H1 (cell line): ENCODE measurements around the gene G6PC1. TPM values are rescaled to one million over a fixed set of nuclear protein-coding genes. Genes with fewer than 3 reads are reported as not detected.

Experiments
- CTCF ChIA-PET: fragments of 300-600 bp; sonication (Branson Sonifier 250); formaldehyde crosslinking; loops from one replicate; lab custom pipeline; 2021; ENCODE audit not compliant: partially characterized antibody; lab: Charles Lee
- POLR2A ChIA-PET: fragments of 300-600 bp; sonication (Branson Sonifier 250); formaldehyde crosslinking; loops from one replicate; lab custom pipeline; 2021; ENCODE audit warnings: inconsistent platforms; ENCODE audit not compliant: partially characterized antibody; lab: Charles Lee
- DNase-seq, 2 experiments: peaks; one replicate each; pipeline versions ENCODE4 v3.0.0 to v3.0.0-alpha.2; 2010 to 2022; ENCODE audit warnings: low spot score in 2 of 2, low read depth in 1 of 2, mixed read lengths in 1 of 2
- FAIRE-seq: peaks from 2 replicates; lab custom pipeline; 2011; peaks lifted over from hg19 to GRCh38; lab: Jason Lieb, UNC
- H2AFZ ChIP-seq: 2 replicates; pipeline ENCODE4 v1.8.1; 2012; ENCODE audit warnings: low read length, inconsistent platforms
- H2AK5ac ChIP-seq: 2 replicates; pipeline ENCODE4 v1.6.1; 2013; ENCODE audit warnings: low read depth, low read length
- H2BK120ac ChIP-seq: replicated peaks from 2 replicates; pipeline ENCODE3; 2013; ENCODE audit warnings: low read depth, low read length, inconsistent platforms
- H2BK12ac ChIP-seq: 2 replicates; pipeline ENCODE4 v1.6.1; 2013; ENCODE audit warnings: low read depth, low read length
- H2BK15ac ChIP-seq: 2 replicates; pipeline ENCODE4 v1.6.1; 2013; ENCODE audit warnings: low read length
- H2BK20ac ChIP-seq: 2 replicates; pipeline ENCODE4 v1.6.1; 2013; ENCODE audit warnings: low read length
- H2BK5ac ChIP-seq: 2 replicates; pipeline ENCODE4 v1.6.1; 2013; ENCODE audit warnings: low read depth, low read length
- H3K14ac ChIP-seq: 2 replicates; pipeline ENCODE4 v1.6.1; 2013; ENCODE audit warnings: inconsistent platforms; ENCODE audit not compliant: insufficient read length
- H3K18ac ChIP-seq: 2 replicates; pipeline ENCODE4 v1.6.1; 2013; ENCODE audit warnings: low read length; ENCODE audit errors: extremely low read depth
- H3K23ac ChIP-seq: 2 replicates; pipeline ENCODE4 v1.6.1; 2013; ENCODE audit warnings: inconsistent platforms; ENCODE audit not compliant: insufficient read length
- H3K23me2 ChIP-seq: 2 replicates; pipeline ENCODE4 v1.6.1; 2013; ENCODE audit warnings: low read depth, low read length
- H3K27ac ChIP-seq: 2 replicates; pipeline ENCODE4 v1.6.1; 2011; ENCODE audit warnings: low read depth, low read length, inconsistent platforms
- H3K27me3 ChIP-seq, 4 experiments: replicated peaks in 1 of 4; 1 replicate in 1 of 4; 2 replicates in 3 of 4; pipeline versions ENCODE4 v1.6.1 to v1.8.1; 2011 to 2013; ENCODE audit warnings: low read length in 3 of 4, mild to moderate bottlenecking in 3 of 4, inconsistent platforms in 2 of 4, mixed read lengths in 2 of 4, moderate library complexity in 1 of 4; ENCODE audit not compliant: control insufficient read depth in 3 of 4, insufficient read depth in 3 of 4; ENCODE audit errors: extremely low read depth in 1 of 4
- H3K36me3 ChIP-seq, 4 experiments: 2 replicates each; pipeline versions ENCODE4 v1.6.1 to v1.8.1; 2011 to 2013; ENCODE audit warnings: mild to moderate bottlenecking in 4 of 4, low read length in 3 of 4, moderate library complexity in 2 of 4, control low read depth in 1 of 4, inconsistent platforms in 1 of 4; ENCODE audit not compliant: insufficient read depth in 4 of 4, control insufficient read depth in 2 of 4
- H3K4ac ChIP-seq: replicated peaks from 2 replicates; pipeline ENCODE3; 2013; ENCODE audit warnings: low read length, low read depth, mixed read lengths, inconsistent platforms; ENCODE audit not compliant: insufficient read length
- H3K4me1 ChIP-seq, 4 experiments: replicated peaks in 1 of 4; 1 replicate in 1 of 4; 2 replicates in 3 of 4; pipeline versions ENCODE4 v1.6.1 to v1.8.1; 2011 to 2013; ENCODE audit warnings: low read length in 3 of 4, inconsistent platforms in 2 of 4, mixed read lengths in 1 of 4; ENCODE audit not compliant: insufficient read depth in 4 of 4, control insufficient read depth in 3 of 4
- H3K4me2 ChIP-seq, 2 experiments: 2 replicates each; pipeline versions ENCODE4 v1.6.1 to v1.8.1; 2011 to 2013; ENCODE audit warnings: low read depth in 2 of 2, low read length in 2 of 2, control low read depth in 1 of 2, inconsistent platforms in 1 of 2, mild to moderate bottlenecking in 1 of 2; ENCODE audit not compliant: insufficient read depth in 1 of 2
- H3K4me3 ChIP-seq, 4 experiments: fragments of 200-600, 300-600 bp in 1 of 4; sonication (generic), shearing (Covaris generic), sonication (Bioruptor Twin) in 1 of 4; 2 replicates each; pipeline versions ENCODE4 v1.5.1 to v1.8.1; 2011 to 2016; ENCODE audit warnings: low read length in 4 of 4, low read depth in 3 of 4, control low read depth in 2 of 4, inconsistent platforms in 2 of 4, mild to moderate bottlenecking in 2 of 4, mixed read lengths in 1 of 4, moderate library complexity in 1 of 4; ENCODE audit not compliant: insufficient read depth in 2 of 4; ENCODE audit errors: extremely low read depth in 1 of 4
- H3K56ac ChIP-seq: replicated peaks from 2 replicates; pipeline ENCODE3; 2013; ENCODE audit warnings: low read depth, mild to moderate bottlenecking, mixed read lengths, low read length, inconsistent platforms; ENCODE audit not compliant: insufficient read length
- H3K79me1 ChIP-seq: 2 replicates; pipeline ENCODE4 v1.6.1; 2013; ENCODE audit warnings: low read depth, low read length, control low read depth
- H3K79me2 ChIP-seq, 2 experiments: 2 replicates each; pipeline versions ENCODE4 v1.6.1 to v1.8.1; 2012 to 2013; ENCODE audit warnings: low read length in 2 of 2, mild to moderate bottlenecking in 2 of 2, inconsistent platforms in 1 of 2; ENCODE audit not compliant: insufficient read depth in 2 of 2, control insufficient read depth in 1 of 2
- H3K9ac ChIP-seq, 4 experiments: replicated peaks in 1 of 4; 1 replicate in 1 of 4; 2 replicates in 3 of 4; pipeline versions ENCODE4 v1.6.1 to v1.8.1; 2011 to 2013; ENCODE audit warnings: low read depth in 3 of 4, low read length in 3 of 4, control low read depth in 2 of 4, mild to moderate bottlenecking in 2 of 4, moderate library complexity in 2 of 4, inconsistent platforms in 1 of 4; ENCODE audit errors: extremely low read depth in 1 of 4
- H3K9me3 ChIP-seq, 2 experiments: 2 replicates each; pipeline versions ENCODE4 v1.6.1 to v1.8.1; 2012 to 2013; ENCODE audit warnings: mild to moderate bottlenecking in 2 of 2, moderate library complexity in 2 of 2, control low read depth in 1 of 2, inconsistent platforms in 1 of 2, low read depth in 1 of 2, low read length in 1 of 2, mixed read lengths in 1 of 2; ENCODE audit not compliant: insufficient read depth in 2 of 2
- H4K20me1 ChIP-seq, 2 experiments: replicated peaks in 1 of 2; 2 replicates each; pipeline versions ENCODE3 to v1.8.1; 2011 to 2013; ENCODE audit warnings: inconsistent platforms in 2 of 2, low read length in 2 of 2, mild to moderate bottlenecking in 1 of 2; ENCODE audit not compliant: insufficient read depth in 2 of 2, control insufficient read depth in 1 of 2
- H4K5ac ChIP-seq: 2 replicates; pipeline ENCODE4 v1.6.1; 2013; ENCODE audit warnings: low read length, low read depth, mixed read lengths, inconsistent platforms; ENCODE audit not compliant: insufficient read length
- H4K8ac ChIP-seq: 2 replicates; pipeline ENCODE4 v1.8.0; 2013; ENCODE audit warnings: mild to moderate bottlenecking, moderate library complexity, low read length, inconsistent platforms; ENCODE audit not compliant: insufficient read depth; ENCODE audit errors: extremely low read depth
- H4K91ac ChIP-seq: replicated peaks from 2 replicates; pipeline ENCODE3; 2013; ENCODE audit warnings: low read length, mixed read lengths, inconsistent platforms; ENCODE audit not compliant: insufficient read length
- ATF3 ChIP-seq: IDR thresholded peaks from 2 replicates; pipeline ENCODE4 v1.6.1; 2011; ENCODE audit warnings: low read depth, mild to moderate bottlenecking, low read length; ENCODE audit not compliant: insufficient read depth
- CHD1 ChIP-seq: IDR thresholded peaks from 2 replicates; pipeline ENCODE4 v1.6.1; 2012; ENCODE audit warnings: low read depth, low read length, improper control_type of control experiment
- EZH2 ChIP-seq: fragments of 200-600 bp; sonication (generic); IDR thresholded peaks from 2 replicates; pipeline ENCODE4 v1.7.1; 2012; ENCODE audit warnings: low read depth, mild to moderate bottlenecking, moderate library complexity, low read length, inconsistent platforms; ENCODE audit not compliant: severe bottlenecking
- GTF2F1 ChIP-seq: IDR thresholded peaks from 2 replicates; pipeline ENCODE4 v1.6.1; 2012; ENCODE audit warnings: low read depth, low read length, improper control_type of control experiment, borderline replicate concordance
- NRF1 ChIP-seq: IDR thresholded peaks from 2 replicates; pipeline ENCODE4 v1.6.1; 2011; ENCODE audit warnings: mild to moderate bottlenecking, low read depth, low read length, improper control_type of control experiment
- PHF8 ChIP-seq: fragments of 200-600 bp; sonication (generic); conservative IDR thresholded peaks from 2 replicates; pipeline ENCODE4 v1.7.1; 2012; ENCODE audit warnings: low read depth, mild to moderate bottlenecking, inconsistent platforms, low read length, moderate library complexity
- SP1 ChIP-seq: IDR thresholded peaks from 2 replicates; pipeline ENCODE4 v1.6.1; 2011; ENCODE audit warnings: low read depth, low read length
- TCF12 ChIP-seq: IDR thresholded peaks from 2 replicates; pipeline ENCODE4 v1.6.1; 2011; ENCODE audit warnings: low read depth, mild to moderate bottlenecking, low read length
- ZNF274 ChIP-seq: IDR thresholded peaks from 2 replicates; pipeline ENCODE4 v1.7.0; 2012; ENCODE audit warnings: low read length, borderline replicate concordance; ENCODE audit errors: extremely low read depth
- WGBS, 2 experiments: shearing (Covaris generic) in 1 of 2; methylation state at CpG; one replicate each; pipeline versions ENCODE4 v1.1.6 to v1.1.7; 2013 to 2015; ENCODE audit warnings: low lambda C conversion rate in 2 of 2, mixed read lengths in 2 of 2, inconsistent platforms in 1 of 2, low coverage in 1 of 2, missing lambda C conversion rate in 1 of 2; ENCODE audit not compliant: insufficient replicate concordance in 2 of 2, insufficient coverage in 1 of 2, insufficient read length in 1 of 2; ENCODE audit errors: extremely low coverage in 1 of 2, missing lambda C conversion rate in 1 of 2; 5-methylcytosine and 5-hydroxymethylcytosine counted together
- polyA plus RNA-seq, 7 experiments: library from polyadenylated mRNA; depleted of rRNA in 3 of 7; stranded (reverse) in 5 of 7; unstranded in 2 of 7; fragments of >200 nt in 5 of 7; fragments of 200-250 nt in 2 of 7; gene quantifications; 1 replicate in 5 of 7; 2 replicates in 1 of 7; 4 replicates in 1 of 7; pipeline versions ENCODE4 v1.2.1 to v1.2.3, GENCODE V29; 2011 to 2013; ENCODE audit warnings: missing spikeins in 2 of 7, mixed read lengths in 2 of 7
- total RNA-seq: library from RNA; stranded (reverse); fragmentation: NEBNext Ultra II Directional; extraction: Animal tissue kit (Norgen Biotek cat#: 25700); gene quantifications from 2 replicates; pipeline ENCODE4 v1.2.1, GENCODE V29; 2021

G6PC1 gene
- total and polyA plus RNA-seq, 2 of the 8 experiments (the other 6 are each of a cell fraction or from before 2014, with no cell fraction given) = 0.02 TPM; not detected in 1

GRCh38 chr17:42886283-42887176 is 14.1 kb upstream of the G6PC1 start:
- Histone ChIP-seq H2AK5ac (0 out of 2 replicates have a peak overlapping the region, but pooled peaks have one; percentile 8), H3K9ac (no peak overlapping the region), H2BK5ac (no peak overlapping the region), H3K79me2 (no peaks in the 10 kb centered on the region), H3K9me3 (no peaks in the 10 kb centered on the region), H3K27me3 (no peaks in the 10 kb centered on the region), H3K14ac (no peak overlapping the region), H3K23me2 (0 out of 2 replicates have a peak, but pooled peaks cover 2% of the 10 kb centered on the region), H3K4me1 (peaks cover 0 to 5% (median 1%) of the 10 kb centered on the region in 4 experiments; a peak in 1 of 7 replicates), H2BK20ac (no peak overlapping the region), H3K4me3 (no peak overlapping the region), H4K20me1 (no peaks in the 10 kb centered on the region), H3K36me3 (no peaks in the 10 kb centered on the region), H3K18ac (no peak overlapping the region), H4K8ac (no peak overlapping the region), H3K56ac (no peak overlapping the region), H4K5ac (no peak overlapping the region), H2BK120ac (no peak overlapping the region), H2BK15ac (no peak overlapping the region), H2BK12ac (no peak overlapping the region; the same call in 1 of the 2 replicates), H3K23ac (no peak overlapping the region), H3K4me2 (no peak overlapping the region), H3K79me1 (no peaks in the 10 kb centered on the region), H3K27ac (no peak overlapping the region), H4K91ac (no peak overlapping the region), H3K4ac (no peak overlapping the region), H2AFZ (no peak overlapping the region)
- CTCF ChIA-PET = interaction anchor here (0.6 to 2.7 kb wide), 5 partner anchors 8 to 51 kb away, joined by 3 to 9 read pairs (median 4); partner anchors contain the start of gene AOC2
- WGBS, 2 experiments = 85% methylated on average over 15 of the region's 15 CpGs; no CpG with 5 or more reads in 1 of the 2 experiments
- FAIRE-seq (no peak), DNase-seq (no peak)
- POLR2A ChIA-PET = interaction anchor here (1.0 to 1.2 kb wide), 2 partner anchors 42 to 103 kb away, joined by 3 read pairs; partner anchors contain the start of gene AOC2
- TF ChIP-seq GTF2F1 (no peak), CHD1 (no peak), ATF3 (no peak), NRF1 (no peak), ZNF274 (no peak), EZH2 (no peak), TCF12 (no peak), SP1 (no peak), PHF8 (no peak)
